Astrocyte (in vitro differentiated cells and primary cell): ENCODE results near the gene C10orf53. TPM values are rescaled to one million over a fixed set of nuclear protein-coding genes. Genes with fewer than 3 reads are reported as not detected.

Source experiments
- DNase-seq: peaks from one replicate; pipeline ENCODE4 v3.0.0-alpha.2; 2010; ENCODE audit warnings: low read depth
- FAIRE-seq: peaks from 2 replicates; lab custom pipeline; 2011; peaks lifted over from hg19 to GRCh38; lab: Jason Lieb, UNC
- H2AFZ ChIP-seq: 2 replicates; pipeline ENCODE4 v1.6.0; 2012; ENCODE audit warnings: low read depth, low read length, inconsistent platforms
- H3K27ac ChIP-seq: 2 replicates; pipeline ENCODE4 v1.5.1; 2011; ENCODE audit warnings: low read depth, low read length, inconsistent platforms
- H3K27me3 ChIP-seq: 2 replicates; pipeline ENCODE4 v1.6.0; 2011; ENCODE audit warnings: low read length, inconsistent platforms; ENCODE audit not compliant: insufficient read depth
- H3K36me3 ChIP-seq: 2 replicates; pipeline ENCODE4 v1.5.1; 2011; ENCODE audit warnings: low read length, inconsistent platforms; ENCODE audit not compliant: insufficient read depth
- H3K4me1 ChIP-seq: 2 replicates; pipeline ENCODE4 v1.5.1; 2011; ENCODE audit warnings: low read length, inconsistent platforms; ENCODE audit not compliant: insufficient read depth
- H3K4me2 ChIP-seq: 2 replicates; pipeline ENCODE4 v1.6.0; 2012; ENCODE audit warnings: low read length, inconsistent platforms
- H3K4me3 ChIP-seq: 2 replicates; pipeline ENCODE4 v1.5.1; 2011; ENCODE audit warnings: low read depth, mild to moderate bottlenecking, low read length, inconsistent platforms; ENCODE audit not compliant: insufficient read depth
- H3K79me2 ChIP-seq: 2 replicates; pipeline ENCODE4 v1.6.0; 2012; ENCODE audit warnings: mild to moderate bottlenecking, low read length, inconsistent platforms; ENCODE audit not compliant: insufficient read depth
- H3K9ac ChIP-seq: 2 replicates; pipeline ENCODE4 v1.6.0; 2012; ENCODE audit warnings: mild to moderate bottlenecking, low read length, inconsistent platforms
- H3K9me3 ChIP-seq: 2 replicates; pipeline ENCODE4 v1.5.1; 2012; ENCODE audit warnings: low read depth, mild to moderate bottlenecking, low read length, inconsistent platforms; ENCODE audit not compliant: insufficient read depth
- H4K20me1 ChIP-seq: 2 replicates; pipeline ENCODE4 v1.6.0; 2012; ENCODE audit warnings: low read length, inconsistent platforms; ENCODE audit not compliant: insufficient read depth
- H3K27ac Mint-ChIP-seq: one replicate; pipeline ENCODE4 v1.8.0; 2021; ENCODE audit warnings: mild to moderate bottlenecking, mixed read lengths; ENCODE audit not compliant: unreplicated experiment
- H3K27me3 Mint-ChIP-seq: one replicate; pipeline ENCODE4 v1.8.0; 2021; ENCODE audit warnings: low read depth, mixed read lengths; ENCODE audit not compliant: unreplicated experiment
- H3K36me3 Mint-ChIP-seq: one replicate; pipeline ENCODE4 v1.8.0; 2021; ENCODE audit warnings: low read depth, mixed read lengths; ENCODE audit not compliant: unreplicated experiment
- H3K4me1 Mint-ChIP-seq: one replicate; pipeline ENCODE4 v1.8.0; 2021; ENCODE audit warnings: low read depth, mixed read lengths; ENCODE audit not compliant: unreplicated experiment
- H3K4me3 Mint-ChIP-seq: one replicate; pipeline ENCODE4 v1.8.0; 2021; ENCODE audit warnings: mild to moderate bottlenecking, moderate library complexity, mixed read lengths; ENCODE audit not compliant: unreplicated experiment
- H3K9me3 Mint-ChIP-seq: one replicate; pipeline ENCODE4 v1.8.0; 2021; ENCODE audit warnings: mild to moderate bottlenecking, mixed read lengths; ENCODE audit not compliant: unreplicated experiment
- EZH2 ChIP-seq: IDR thresholded peaks from 2 replicates; pipeline ENCODE4 v1.6.1; 2012; ENCODE audit warnings: mild to moderate bottlenecking, low read length, inconsistent platforms; ENCODE audit not compliant: insufficient read depth
- total RNA-seq: library from RNA; stranded (reverse); gene quantifications from 2 replicates; pipeline ENCODE4 v1.2.1, GENCODE V29; 2021
- TF ChIP-seq, protein P1 (sequence below): IDR thresholded peaks from 2 replicates; pipeline ENCODE4 v1.5.1; 2011; ENCODE audit warnings: low read depth, mild to moderate bottlenecking, inconsistent platforms, low read length, moderate library complexity; ENCODE audit not compliant: insufficient read depth

The C10orf53 gene
- total RNA-seq, 1 donor from 2014 or later, result not detected

DNA sequence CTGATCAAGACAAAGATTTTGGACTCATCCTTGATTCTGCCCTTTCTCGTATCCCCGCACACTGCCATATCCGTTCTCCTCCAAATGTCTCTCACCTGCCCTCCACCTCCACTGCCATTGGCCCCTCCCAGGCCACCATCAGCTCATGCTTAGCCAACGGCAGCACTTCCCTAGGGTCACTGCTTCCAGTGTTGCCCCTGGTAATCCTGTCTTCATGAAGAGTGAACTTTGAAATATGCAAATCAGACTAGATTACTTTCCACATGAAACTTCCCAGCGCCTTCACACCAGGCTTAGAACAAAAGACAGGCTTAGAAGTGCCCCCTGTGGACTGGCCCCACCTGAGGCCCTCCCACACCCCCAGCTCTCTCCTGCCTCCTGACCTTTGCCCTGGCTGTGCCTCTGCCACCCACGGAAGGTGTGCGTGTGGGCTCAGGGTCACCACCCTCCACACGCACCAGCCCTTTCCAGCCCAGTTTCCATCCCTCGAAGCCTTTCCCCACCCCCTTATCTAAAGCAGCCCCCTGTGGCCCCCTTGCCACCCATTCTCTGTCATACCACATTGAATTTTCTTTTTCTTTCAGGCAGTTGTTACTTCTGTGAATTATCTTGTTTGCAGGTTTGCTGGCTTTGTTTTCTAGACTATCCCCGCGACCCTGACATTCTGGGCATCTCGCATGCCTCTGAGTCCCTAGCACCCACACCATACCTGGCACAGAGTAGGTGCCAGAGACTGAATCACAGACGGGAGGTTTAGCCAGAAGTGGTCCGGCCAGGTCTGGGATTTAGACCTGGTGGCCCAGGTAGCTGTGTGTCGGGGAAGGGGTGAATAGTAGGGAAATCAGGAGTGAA is 26.8 kb upstream of the C10orf53 start:
- H3K27ac Mint-ChIP-seq, result no peak overlapping the region
- no peak overlapping the region for H3K27ac ChIP-seq
- no peak overlapping the region for H3K4me3 ChIP-seq
- H2AFZ ChIP-seq, result no peak overlapping the region
- no peaks in the 10 kb centered on the region for H3K4me1 ChIP-seq
- H3K9ac ChIP-seq, result no peak overlapping the region
- H3K79me2 ChIP-seq, result no peaks in the 10 kb centered on the region
- TF ChIP-seq EZH2, result no peak
- TF ChIP-seq, protein P1, sequence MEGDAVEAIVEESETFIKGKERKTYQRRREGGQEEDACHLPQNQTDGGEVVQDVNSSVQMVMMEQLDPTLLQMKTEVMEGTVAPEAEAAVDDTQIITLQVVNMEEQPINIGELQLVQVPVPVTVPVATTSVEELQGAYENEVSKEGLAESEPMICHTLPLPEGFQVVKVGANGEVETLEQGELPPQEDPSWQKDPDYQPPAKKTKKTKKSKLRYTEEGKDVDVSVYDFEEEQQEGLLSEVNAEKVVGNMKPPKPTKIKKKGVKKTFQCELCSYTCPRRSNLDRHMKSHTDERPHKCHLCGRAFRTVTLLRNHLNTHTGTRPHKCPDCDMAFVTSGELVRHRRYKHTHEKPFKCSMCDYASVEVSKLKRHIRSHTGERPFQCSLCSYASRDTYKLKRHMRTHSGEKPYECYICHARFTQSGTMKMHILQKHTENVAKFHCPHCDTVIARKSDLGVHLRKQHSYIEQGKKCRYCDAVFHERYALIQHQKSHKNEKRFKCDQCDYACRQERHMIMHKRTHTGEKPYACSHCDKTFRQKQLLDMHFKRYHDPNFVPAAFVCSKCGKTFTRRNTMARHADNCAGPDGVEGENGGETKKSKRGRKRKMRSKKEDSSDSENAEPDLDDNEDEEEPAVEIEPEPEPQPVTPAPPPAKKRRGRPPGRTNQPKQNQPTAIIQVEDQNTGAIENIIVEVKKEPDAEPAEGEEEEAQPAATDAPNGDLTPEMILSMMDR, result no peak
- H3K9me3 ChIP-seq, result no peaks in the 10 kb centered on the region
- H3K36me3 Mint-ChIP-seq, result peaks cover 2% of the 10 kb centered on the region
- no peak overlapping the region for H3K4me3 Mint-ChIP-seq
- no peaks in the 10 kb centered on the region for H3K4me1 Mint-ChIP-seq
- H3K9me3 Mint-ChIP-seq, result no peaks in the 10 kb centered on the region
- H3K27me3 Mint-ChIP-seq, result peaks cover 52% of the 10 kb centered on the region
- no peaks in the 10 kb centered on the region for H4K20me1 ChIP-seq
- FAIRE-seq (no peak), DNase-seq (no peak)
- H3K27me3 ChIP-seq, result peaks cover 3% of the 10 kb centered on the region
- H3K4me2 ChIP-seq, result no peak overlapping the region
- H3K36me3 ChIP-seq, result no peaks in the 10 kb centered on the region

DNA sequence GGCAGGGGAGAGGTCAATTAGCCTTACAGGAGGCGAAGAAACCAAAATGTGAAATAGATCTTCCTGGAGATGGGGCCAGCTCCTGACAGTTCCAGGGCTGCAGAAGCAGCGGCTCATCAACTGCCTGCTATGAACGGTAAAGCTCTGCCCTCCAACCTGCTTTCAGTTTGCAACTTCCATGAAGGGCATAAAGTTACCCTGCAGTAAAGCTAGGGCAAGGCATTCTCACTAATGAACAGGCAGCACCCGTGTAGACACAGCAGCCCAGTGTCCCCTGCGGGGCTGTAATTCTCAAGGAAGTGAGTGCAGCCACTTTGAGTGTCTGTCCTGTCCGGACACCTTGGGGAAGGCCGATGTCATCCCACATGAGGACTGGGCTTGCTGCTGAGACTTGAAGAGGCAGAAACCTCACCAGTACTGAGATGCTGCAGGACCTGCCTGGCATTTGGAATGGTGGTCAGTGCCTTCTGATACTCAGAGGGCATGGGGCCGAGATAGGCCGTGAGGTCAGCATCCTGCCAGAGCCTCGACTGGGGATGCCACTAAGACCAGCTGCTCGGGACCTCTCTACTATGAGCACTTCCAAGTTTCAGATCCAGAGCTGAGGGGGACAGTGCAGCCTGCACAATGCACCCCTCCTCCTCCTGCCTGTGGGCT is 26.1 kb upstream of the C10orf53 start:
- Mint-ChIP-seq H3K36me3 (no peaks in the 10 kb centered on the region), H3K9me3 (no peaks in the 10 kb centered on the region), H3K27ac (no peak overlapping the region), H3K4me3 (no peak overlapping the region), H3K27me3 (peaks cover 46% of the 10 kb centered on the region), H3K4me1 (no peaks in the 10 kb centered on the region)
- Histone ChIP-seq H2AFZ (no peak overlapping the region), H3K27me3 (peaks cover 3% of the 10 kb centered on the region), H3K36me3 (no peaks in the 10 kb centered on the region), H3K4me3 (no peak overlapping the region), H3K9me3 (no peaks in the 10 kb centered on the region), H3K9ac (no peak overlapping the region), H3K27ac (no peak overlapping the region), H3K4me2 (no peak overlapping the region), H3K79me2 (no peaks in the 10 kb centered on the region), H4K20me1 (no peaks in the 10 kb centered on the region), H3K4me1 (no peaks in the 10 kb centered on the region)
- TF ChIP-seq, protein P1, result no peak
- TF ChIP-seq EZH2, result no peak
- FAIRE-seq, result no peak
- no peak for DNase-seq
